ENCODE results near the gene TMEM161A. TPM values are rescaled to one million over a fixed set of nuclear protein-coding genes. Genes with fewer than 3 reads are reported as not detected.

The TMEM161A gene
- total RNA-seq, 1 donor from 2014 or later, result 24.5 TPM

DNA sequence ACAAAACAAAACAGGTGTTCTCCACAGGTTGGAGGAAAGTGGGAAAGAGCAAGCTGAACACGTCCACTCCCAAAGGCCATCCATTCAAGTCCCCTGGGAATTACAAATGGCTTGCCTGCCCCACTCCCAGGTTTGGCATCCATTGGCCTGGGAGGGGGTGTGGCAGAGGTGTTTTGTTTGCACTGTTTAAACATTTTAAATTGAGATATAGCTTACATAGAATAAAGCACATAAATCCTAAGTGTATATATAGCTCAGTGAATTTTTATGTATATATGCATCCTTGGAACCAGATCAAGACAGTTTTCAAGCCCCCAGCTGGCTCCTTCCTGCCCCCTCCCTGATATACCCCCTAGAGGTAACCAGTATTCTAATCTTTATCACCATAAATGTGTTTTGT is 61.8 kb downstream of the TMEM161A start:
- H3K36me3 ChIP-seq (ENCODE audit: control insufficient read depth, insufficient read depth, low read length), result no peaks in the 10 kb centered on the region
- no peak for DNase-seq (ENCODE audit: low read depth)
- H3K4me3 ChIP-seq (ENCODE audit: low read depth, low read length), result no peak overlapping the region
- H3K27me3 ChIP-seq (ENCODE audit: control insufficient read depth, insufficient read depth, low read length), result peaks cover under 1% of the 10 kb centered on the region
- TF ChIP-seq, protein P1, sequence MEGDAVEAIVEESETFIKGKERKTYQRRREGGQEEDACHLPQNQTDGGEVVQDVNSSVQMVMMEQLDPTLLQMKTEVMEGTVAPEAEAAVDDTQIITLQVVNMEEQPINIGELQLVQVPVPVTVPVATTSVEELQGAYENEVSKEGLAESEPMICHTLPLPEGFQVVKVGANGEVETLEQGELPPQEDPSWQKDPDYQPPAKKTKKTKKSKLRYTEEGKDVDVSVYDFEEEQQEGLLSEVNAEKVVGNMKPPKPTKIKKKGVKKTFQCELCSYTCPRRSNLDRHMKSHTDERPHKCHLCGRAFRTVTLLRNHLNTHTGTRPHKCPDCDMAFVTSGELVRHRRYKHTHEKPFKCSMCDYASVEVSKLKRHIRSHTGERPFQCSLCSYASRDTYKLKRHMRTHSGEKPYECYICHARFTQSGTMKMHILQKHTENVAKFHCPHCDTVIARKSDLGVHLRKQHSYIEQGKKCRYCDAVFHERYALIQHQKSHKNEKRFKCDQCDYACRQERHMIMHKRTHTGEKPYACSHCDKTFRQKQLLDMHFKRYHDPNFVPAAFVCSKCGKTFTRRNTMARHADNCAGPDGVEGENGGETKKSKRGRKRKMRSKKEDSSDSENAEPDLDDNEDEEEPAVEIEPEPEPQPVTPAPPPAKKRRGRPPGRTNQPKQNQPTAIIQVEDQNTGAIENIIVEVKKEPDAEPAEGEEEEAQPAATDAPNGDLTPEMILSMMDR (IDR thresholded peaks at IDR 0.05; ENCODE audit: insufficient read depth, low read length, poor library complexity, severe bottlenecking), result no peak

DNA sequence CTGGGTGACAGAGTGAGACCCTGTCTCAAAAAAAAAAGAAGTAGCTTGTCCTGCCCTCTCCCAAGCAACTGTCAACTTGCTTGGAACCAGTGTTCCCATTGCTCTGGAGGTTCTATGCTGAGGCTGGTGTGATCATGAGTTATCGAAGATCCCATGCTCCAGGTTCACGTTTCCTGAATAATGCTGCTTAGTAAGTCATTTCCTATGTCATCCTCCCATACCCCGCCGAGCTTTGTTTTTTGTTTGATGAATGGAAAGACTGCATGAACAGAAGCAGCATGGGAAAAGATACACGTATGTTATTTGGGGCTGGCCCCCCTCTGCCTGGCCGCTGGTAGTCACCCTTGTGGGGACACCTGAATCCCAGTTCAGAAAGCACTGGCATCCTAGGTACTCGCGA is 63.2 kb downstream of the TMEM161A start:
- H3K27me3 ChIP-seq (ENCODE audit: control insufficient read depth, insufficient read depth, low read length), result no peaks in the 10 kb centered on the region
- no peaks in the 10 kb centered on the region for H3K36me3 ChIP-seq (ENCODE audit: control insufficient read depth, insufficient read depth, low read length)
- DNase-seq (ENCODE audit: low read depth), result no peak
- H3K4me3 ChIP-seq (ENCODE audit: low read depth, low read length), result no peak overlapping the region
- TF ChIP-seq, protein P1 (IDR thresholded peaks at IDR 0.05; ENCODE audit: insufficient read depth, low read length, poor library complexity, severe bottlenecking), result no peak

DNA sequence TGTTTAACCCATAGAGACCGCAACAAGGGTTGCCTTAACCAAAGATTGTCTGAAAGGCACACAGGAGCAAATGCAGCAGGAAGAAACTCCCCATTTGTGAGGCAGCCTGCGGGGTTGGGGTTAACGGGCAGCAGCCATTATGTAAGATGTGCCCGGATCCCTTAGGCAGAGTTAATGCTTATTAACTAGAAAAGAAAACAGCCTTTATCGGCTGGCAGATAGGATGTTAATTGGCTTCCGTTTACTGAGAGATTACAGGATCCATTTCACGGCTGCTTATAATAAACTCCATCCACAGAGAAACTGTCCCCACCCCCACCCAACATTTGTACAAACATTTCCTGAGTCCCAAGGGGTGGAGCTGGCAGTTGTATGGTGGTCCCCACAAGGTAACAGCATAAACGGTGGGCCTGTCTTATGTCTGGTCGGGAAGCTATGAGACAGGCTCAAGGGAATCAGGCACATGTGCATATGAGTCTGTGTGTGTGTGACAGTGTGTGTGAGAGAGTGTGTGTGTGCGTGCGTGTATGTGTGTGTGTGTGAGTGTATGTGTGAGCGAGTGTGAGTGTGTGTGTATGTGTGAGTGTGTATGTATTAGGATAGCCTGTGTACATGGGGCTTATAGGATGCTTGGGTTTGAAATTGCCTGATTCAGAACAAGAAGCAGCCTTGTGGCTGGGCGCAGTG is 63.9 kb downstream of the TMEM161A start:
- TF ChIP-seq, protein P1 (IDR thresholded peaks at IDR 0.05; ENCODE audit: insufficient read depth, low read length, poor library complexity, severe bottlenecking), result no peak
- no peaks in the 10 kb centered on the region for H3K27me3 ChIP-seq (ENCODE audit: control insufficient read depth, insufficient read depth, low read length)
- no peak overlapping the region for H3K4me3 ChIP-seq (ENCODE audit: low read depth, low read length)
- H3K36me3 ChIP-seq (ENCODE audit: control insufficient read depth, insufficient read depth, low read length), result no peaks in the 10 kb centered on the region
- no peak for DNase-seq (ENCODE audit: low read depth)

DNA sequence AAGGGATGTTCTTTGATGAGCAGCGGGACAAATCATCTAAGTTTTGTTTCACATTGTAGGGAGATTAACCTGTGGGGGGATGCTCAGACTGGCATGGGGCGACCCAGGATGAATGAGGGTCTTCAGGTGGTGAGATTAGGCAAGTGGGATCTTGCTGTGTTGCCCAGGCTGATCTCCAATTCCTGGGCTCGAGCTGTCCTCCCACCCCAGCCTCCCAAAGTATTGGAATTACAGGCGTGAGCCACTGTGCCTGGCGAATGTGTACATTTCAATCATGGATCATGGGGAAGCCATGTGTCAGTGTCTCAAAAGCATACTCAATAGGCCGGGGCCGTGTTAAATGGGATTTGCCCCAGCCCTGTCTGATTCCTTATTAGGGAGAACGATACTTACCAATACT is 66.4 kb downstream of the TMEM161A start:
- Histone ChIP-seq H3K36me3 (ENCODE audit: control insufficient read depth, insufficient read depth, low read length) (no peaks in the 10 kb centered on the region), H3K27me3 (ENCODE audit: control insufficient read depth, insufficient read depth, low read length) (no peaks in the 10 kb centered on the region), H3K4me3 (ENCODE audit: low read depth, low read length) (no peak overlapping the region)
- TF ChIP-seq, protein P1 (IDR thresholded peaks at IDR 0.05; ENCODE audit: insufficient read depth, low read length, poor library complexity, severe bottlenecking), result no peak
- no peak for DNase-seq (ENCODE audit: low read depth)

Other genes with a start within 250 kb of the TMEM161A start
- 2.3 and 2.9 TPM in 2 replicates for gene CERS1, start 242.3 kb downstream of the TMEM161A start, total RNA-seq
- 415 and 437 TPM in 2 replicates for gene COPE, start 219.1 kb downstream of the TMEM161A start, total RNA-seq
- 85.0 and 102 TPM in 2 replicates for gene DDX49, start 218.8 kb downstream of the TMEM161A start, total RNA-seq
- gene HOMER3, start 197.3 kb downstream of the TMEM161A start, total RNA-seq, result 82.9 and 109 TPM in 2 replicates
- gene SUGP2, start 105.0 kb downstream of the TMEM161A start, total RNA-seq, result 27.7 and 29.5 TPM in 2 replicates
- gene ARMC6, start 104.9 kb downstream of the TMEM161A start, total RNA-seq, result 45.0 and 57.0 TPM in 2 replicates
- 2.8 and 3.0 TPM in 2 replicates for gene SLC25A42, start 74.5 kb downstream of the TMEM161A start, total RNA-seq
- 0.13 TPM in 1 of 2 replicates, not detected in the other for gene MEF2B, start 31.8 kb upstream of the TMEM161A start, total RNA-seq
- 26.4 and 30.5 TPM in 2 replicates for gene BORCS8, start 53.7 kb upstream of the TMEM161A start, total RNA-seq
- gene RFXANK, start 53.8 kb upstream of the TMEM161A start, total RNA-seq, result 108 and 122 TPM in 2 replicates
- gene NR2C2AP, start 64.9 kb upstream of the TMEM161A start, total RNA-seq, result 17.1 and 20.0 TPM in 2 replicates
- 0.17 TPM in 1 of 2 replicates, not detected in the other for gene NCAN, start 73.5 kb upstream of the TMEM161A start, total RNA-seq
- gene TM6SF2, start 134.8 kb upstream of the TMEM161A start, total RNA-seq, result 0.42 and 1.1 TPM in 2 replicates
- 44.0 and 47.9 TPM in 2 replicates for gene SUGP1, start 182.0 kb upstream of the TMEM161A start, total RNA-seq
- gene MAU2, start 182.4 kb upstream of the TMEM161A start, total RNA-seq, result 28.2 and 31.7 TPM in 2 replicates